SK-N-MC (cell line): ENCODE results near the gene PFN3.

Experiments used
- DNase-seq: peaks from one replicate; pipeline ENCODE4 v3.0.0-alpha.2; 2011; ENCODE audit warnings: low read depth, low spot score
- H3K27ac ChIP-seq: fragments of 200-600 bp; sonication (generic); 2 replicates; pipeline ENCODE4 v1.5.1; 2016; ENCODE audit warnings: mixed run types
- H3K36me3 ChIP-seq: fragments of 200-600 bp; sonication (generic); 2 replicates; pipeline ENCODE4 v1.6.1; 2017; ENCODE audit warnings: antibody characterized with exemption, low read length, mixed read lengths; ENCODE audit not compliant: insufficient read depth
- H3K4me3 ChIP-seq: fragments of 200-600 bp; sonication (generic); 2 replicates; pipeline ENCODE4 v1.5.1; 2016
- H3K9ac ChIP-seq: fragments of 200-600 bp; sonication (generic); 2 replicates; pipeline ENCODE4 v1.8.0; 2017; ENCODE audit warnings: mixed run types, mixed read lengths; ENCODE audit not compliant: insufficient read length
- H3K9me3 ChIP-seq: fragments of 200-600 bp; sonication (generic); 2 replicates; pipeline ENCODE4 v1.6.1; 2017; ENCODE audit warnings: low read depth, mild to moderate bottlenecking, antibody characterized with exemption, low read length, moderate library complexity, mixed read lengths
- EZH2 ChIP-seq: fragments of 200-600 bp; sonication (generic); IDR thresholded peaks from one replicate; pipeline ENCODE4 v1.6.1; 2017; ENCODE audit warnings: antibody characterized with exemption
- FOXP2 ChIP-seq: optimal IDR thresholded peaks from 2 replicates; pipeline ENCODE3; 2011; ENCODE audit warnings: mild to moderate bottlenecking, moderate library complexity; ENCODE audit not compliant: insufficient read depth; ENCODE audit errors: extremely low read length, control extremely low read depth
- POLR2AphosphoS5 ChIP-seq: IDR thresholded peaks from 2 replicates; pipeline ENCODE4 v1.6.1; 2012; ENCODE audit warnings: mild to moderate bottlenecking, low read depth, low read length, borderline replicate concordance

PFN3 gene

DNA sequence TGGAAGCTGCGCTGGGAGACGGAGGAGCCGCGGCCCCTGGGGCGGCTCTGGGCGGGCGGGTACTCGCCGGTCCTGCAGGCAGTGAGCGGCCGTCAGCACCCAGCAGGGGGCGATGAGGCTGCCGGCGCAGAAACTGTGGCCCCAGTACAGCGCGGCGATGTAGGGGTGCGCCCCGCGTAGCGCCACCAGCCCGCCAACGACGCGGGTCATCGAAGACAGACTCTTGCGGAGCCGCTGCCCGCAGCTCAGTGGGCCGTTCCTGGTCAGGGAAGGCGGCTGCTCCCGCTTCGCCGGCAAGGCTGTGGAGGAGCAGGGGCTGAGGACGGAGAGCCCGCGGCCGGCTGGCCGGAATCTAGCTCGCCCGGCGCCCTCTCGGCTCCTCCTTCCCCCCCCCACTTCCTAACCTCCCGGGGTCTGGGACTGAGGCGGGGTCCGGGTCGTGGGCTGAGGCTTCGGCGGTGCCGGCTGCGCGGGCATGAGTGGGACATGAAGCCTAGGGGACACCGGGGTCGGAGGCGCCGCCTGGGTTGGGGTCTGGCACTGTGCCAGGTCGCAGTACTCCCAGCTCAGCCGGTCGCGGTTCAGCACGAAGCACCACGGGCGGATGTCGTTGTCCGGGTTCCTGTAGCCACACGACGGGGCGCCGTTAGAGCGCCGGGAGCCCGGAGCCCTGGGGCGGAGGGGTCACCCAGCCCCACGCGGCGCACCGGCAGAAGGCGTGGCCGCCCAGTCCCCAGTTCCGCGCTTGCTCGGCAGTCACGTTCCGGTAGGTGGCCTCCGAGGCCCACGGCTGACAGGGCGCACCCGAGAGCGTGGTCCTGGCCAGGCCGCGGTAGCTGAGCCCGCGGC lies 3.6 kb upstream of the PFN3 start:
- no peak overlapping the region for H3K9ac ChIP-seq
- H3K4me3 ChIP-seq, result peak overlapping the region; percentile 78
- H3K36me3 ChIP-seq, result no peaks in the 10 kb centered on the region
- no peak for TF ChIP-seq POLR2AphosphoS5
- no peak for TF ChIP-seq FOXP2
- TF ChIP-seq EZH2, result no peak
- H3K27ac ChIP-seq, result no peak overlapping the region
- DNase-seq, result no peak
- no peaks in the 10 kb centered on the region for H3K9me3 ChIP-seq

DNA sequence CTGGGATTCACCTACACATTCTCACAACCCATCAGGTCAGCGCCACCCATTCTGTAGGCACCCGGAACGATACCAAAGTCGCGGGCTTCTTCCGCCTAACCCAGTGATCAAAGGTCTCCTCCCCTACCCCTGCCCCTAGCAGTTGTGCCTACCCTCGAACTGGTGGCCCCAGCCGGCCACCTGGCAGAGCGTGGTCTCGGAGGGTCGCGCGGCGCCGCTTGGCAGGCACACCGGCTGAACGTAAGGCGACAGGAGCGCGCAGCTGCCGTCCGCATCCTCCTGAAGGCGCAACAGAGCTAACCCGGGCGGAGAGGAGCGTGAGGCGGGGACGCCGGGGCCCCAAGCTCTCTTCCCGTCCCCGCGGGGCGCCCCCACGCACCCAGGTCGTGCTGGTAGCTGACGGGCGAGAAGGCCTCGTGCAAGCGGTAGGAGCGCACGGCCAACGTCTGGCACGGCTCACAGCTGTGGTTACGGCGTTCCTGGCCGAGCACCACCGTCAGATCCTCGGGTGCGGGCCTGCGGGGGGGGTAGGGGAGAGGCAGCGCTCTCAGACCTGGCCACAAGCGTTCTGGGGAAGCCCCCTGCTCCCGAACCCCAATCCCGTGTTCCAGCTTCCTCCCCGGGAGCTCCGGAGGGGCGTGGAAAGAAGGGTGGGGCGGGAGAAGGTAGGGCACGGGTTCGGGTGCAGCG lies 2.8 kb upstream of the PFN3 start:
- H3K4me3 ChIP-seq, result peak overlapping the region; percentile 78
- H3K36me3 ChIP-seq, result no peaks in the 10 kb centered on the region
- H3K9ac ChIP-seq, result no peak overlapping the region
- H3K27ac ChIP-seq, result no peak overlapping the region
- DNase-seq, result no peak
- H3K9me3 ChIP-seq, result no peaks in the 10 kb centered on the region
- TF ChIP-seq FOXP2 (no peak), EZH2 (no peak), POLR2AphosphoS5 (no peak)

DNA sequence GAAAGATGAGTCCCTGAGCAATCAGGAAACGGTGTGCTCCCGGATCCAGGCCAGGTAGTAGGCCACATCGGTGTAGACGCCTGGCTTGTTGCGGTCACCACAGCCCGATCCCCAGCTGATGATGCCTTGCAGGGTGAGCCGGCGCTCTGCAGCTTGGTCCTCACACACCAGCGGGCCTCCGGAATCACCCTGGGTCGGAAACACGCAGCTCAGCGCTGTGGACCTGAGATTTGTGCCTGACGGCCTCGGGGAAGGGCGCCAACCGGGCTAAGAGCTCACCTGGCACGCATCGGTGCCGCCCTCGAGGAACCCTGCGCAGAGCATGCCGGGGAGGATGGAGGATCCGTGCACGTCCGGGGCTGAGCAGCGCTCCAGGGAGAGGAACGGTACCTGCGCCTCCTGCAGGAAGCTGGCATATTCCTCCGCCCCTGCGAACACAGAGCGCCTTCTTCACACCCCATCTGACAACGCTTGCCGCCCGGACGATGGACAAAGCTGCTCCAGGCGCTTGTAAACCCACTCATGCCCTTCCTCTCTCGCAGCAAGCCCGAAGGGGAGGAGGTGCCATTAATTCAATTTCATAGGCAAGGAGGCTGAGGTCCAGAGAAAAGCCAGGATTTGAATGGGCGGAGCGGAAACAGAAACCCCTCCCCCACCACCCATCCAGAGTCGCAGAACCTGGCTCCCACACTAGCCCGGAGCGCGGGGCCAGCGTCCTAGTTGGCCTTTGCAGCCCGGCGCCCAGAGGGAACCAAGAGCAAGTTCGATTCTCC lies 2.0 kb upstream of the PFN3 start:
- DNase-seq, result no peak
- no peak overlapping the region for H3K27ac ChIP-seq
- no peak overlapping the region for H3K9ac ChIP-seq
- H3K9me3 ChIP-seq, result no peaks in the 10 kb centered on the region
- H3K36me3 ChIP-seq, result no peaks in the 10 kb centered on the region
- H3K4me3 ChIP-seq, result peak overlapping the region; percentile 78
- TF ChIP-seq EZH2 (no peak), FOXP2 (no peak), POLR2AphosphoS5 (no peak)

DNA sequence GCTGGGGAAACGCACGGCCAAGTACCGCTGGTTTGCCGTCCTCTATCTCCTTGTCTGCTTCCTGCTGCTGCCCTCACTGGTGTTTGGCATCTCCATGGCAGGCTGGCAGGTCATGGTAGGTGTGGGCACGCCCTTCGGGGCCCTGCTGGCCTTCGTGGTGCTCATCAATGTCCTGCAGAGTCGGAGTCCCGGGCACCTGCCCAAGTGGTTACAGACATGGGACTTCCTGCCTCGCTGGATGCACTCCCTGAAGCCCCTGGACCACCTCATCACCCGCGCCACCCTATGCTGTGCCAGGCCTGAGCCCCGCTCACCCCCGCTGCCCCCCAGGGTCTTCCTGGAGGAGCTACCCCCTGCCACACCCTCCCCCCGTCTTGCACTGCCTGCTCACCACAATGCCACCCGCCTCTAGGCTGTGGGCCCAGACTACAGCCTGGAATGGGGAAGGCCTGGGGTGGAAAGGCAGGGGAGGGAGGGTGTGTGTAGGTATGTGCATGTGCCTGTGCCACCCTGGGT lies 2.5 kb downstream of the PFN3 start:
- Histone ChIP-seq H3K36me3 (no peaks in the 10 kb centered on the region), H3K9me3 (no peaks in the 10 kb centered on the region), H3K9ac (no peak overlapping the region), H3K27ac (no peak overlapping the region), H3K4me3 (no peak overlapping the region)
- TF ChIP-seq POLR2AphosphoS5 (no peak), EZH2 (no peak)
- DNase-seq, result no peak

DNA sequence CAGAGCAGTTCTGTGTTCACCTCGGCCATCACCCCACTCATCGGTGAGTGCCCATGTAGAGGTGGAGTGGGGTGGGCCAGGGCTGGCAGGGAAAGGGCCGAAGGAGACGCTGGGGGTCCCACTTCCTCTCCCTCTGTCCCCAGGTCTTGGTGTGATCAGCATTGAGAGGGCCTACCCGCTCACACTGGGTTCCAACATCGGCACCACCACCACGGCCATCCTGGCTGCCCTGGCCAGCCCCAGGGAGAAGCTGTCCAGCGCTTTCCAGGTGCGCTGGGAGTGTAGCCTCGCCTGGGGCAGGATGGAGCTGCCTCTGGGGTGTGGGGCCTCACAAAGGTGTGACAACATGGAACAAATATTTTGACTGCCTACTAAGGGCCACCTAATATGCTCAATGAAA lies 3.7 kb downstream of the PFN3 start:
- no peak overlapping the region for H3K4me3 ChIP-seq
- DNase-seq, result no peak
- no peaks in the 10 kb centered on the region for H3K36me3 ChIP-seq

DNA sequence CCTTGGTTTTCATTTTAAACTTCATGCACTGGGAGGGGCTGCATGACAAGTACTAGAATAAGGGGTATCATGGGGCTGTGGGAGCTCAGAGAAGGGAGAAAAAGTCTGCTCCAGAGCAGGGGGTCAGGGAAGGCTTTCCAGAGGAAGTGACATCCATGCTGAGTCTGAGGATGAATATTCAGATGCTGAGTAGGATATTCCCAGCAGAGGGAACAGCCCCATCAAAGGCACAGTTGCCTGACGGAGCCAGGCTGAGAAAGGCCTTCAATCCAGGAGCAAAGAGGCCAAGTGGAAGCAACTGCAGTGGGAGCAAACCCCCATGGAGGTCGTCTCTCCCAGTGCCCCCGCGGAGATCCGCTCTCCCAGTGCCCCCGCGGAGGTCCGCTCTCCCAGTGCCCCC lies 4.4 kb downstream of the PFN3 start:
- no peaks in the 10 kb centered on the region for H3K36me3 ChIP-seq
- no peak for TF ChIP-seq FOXP2
- no peak for TF ChIP-seq EZH2
- no peak for TF ChIP-seq POLR2AphosphoS5
- no peak for DNase-seq

More for the DNA sequence above, 3.7 kb downstream of the PFN3 start:
- Histone ChIP-seq H3K27ac (no peak overlapping the region), H3K9ac (no peak overlapping the region), H3K9me3 (no peaks in the 10 kb centered on the region)
- TF ChIP-seq POLR2AphosphoS5 (no peak), FOXP2 (no peak), EZH2 (no peak)

DNA sequence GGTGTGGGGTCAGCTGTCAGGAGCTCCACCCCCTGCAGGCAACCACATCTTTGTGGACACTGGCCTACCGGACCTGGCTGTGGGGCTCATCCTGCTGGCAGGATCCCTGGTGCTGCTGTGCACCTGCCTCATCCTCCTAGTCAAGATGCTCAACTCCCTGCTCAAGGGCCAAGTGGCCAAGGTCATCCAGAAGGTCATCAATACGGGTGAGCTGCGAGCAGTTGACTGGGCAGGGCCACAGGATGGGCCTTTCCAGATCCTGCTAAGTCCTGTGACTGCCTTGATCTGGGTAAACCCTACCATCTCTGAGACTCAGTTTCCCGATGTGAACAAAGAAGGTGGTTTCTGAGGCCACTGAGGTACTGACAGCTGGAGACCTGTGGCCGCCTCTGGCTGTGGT lies 6.5 kb downstream of the PFN3 start:
- no peaks in the 10 kb centered on the region for H3K36me3 ChIP-seq
- no peak overlapping the region for H3K27ac ChIP-seq
- H3K4me3 ChIP-seq, result no peak overlapping the region
- no peaks in the 10 kb centered on the region for H3K9me3 ChIP-seq
- H3K9ac ChIP-seq, result no peak overlapping the region
- DNase-seq, result no peak
- TF ChIP-seq FOXP2, result no peak
- TF ChIP-seq POLR2AphosphoS5, result no peak
- TF ChIP-seq EZH2, result no peak

More for the DNA sequence above, 4.4 kb downstream of the PFN3 start:
- no peak overlapping the region for H3K9ac ChIP-seq
- no peak overlapping the region for H3K27ac ChIP-seq
- no peaks in the 10 kb centered on the region for H3K9me3 ChIP-seq
- H3K4me3 ChIP-seq, result no peak overlapping the region

DNA sequence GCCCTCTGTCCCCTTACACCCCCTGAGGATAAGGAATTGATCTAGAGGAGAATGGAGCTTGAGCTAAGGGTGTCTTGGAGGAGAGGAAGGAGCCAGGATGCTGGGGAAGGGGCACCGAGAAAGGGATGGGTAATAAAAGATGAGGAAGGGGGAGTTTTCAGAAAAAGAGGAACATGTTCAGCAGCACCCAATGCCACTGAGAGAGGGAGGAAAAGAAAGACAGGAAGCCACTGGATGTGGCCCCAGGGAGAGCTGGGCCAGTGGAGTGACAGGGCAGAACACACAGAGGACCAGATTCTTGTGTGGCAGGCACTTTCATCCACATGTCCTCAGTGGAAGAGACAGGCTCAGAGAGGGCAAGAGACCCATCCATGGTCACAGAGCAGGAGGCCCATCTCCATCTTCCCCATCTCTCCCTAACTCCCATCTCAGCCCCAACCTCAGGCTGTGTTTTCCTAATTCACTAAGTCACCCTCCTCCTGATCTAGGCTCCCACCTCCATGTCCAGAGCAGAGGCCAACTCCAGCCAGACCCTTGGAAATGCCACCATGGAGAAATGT lies 7.2 kb downstream of the PFN3 start:
- Histone ChIP-seq H3K27ac (no peak overlapping the region), H3K9me3 (no peaks in the 10 kb centered on the region), H3K4me3 (no peak overlapping the region), H3K36me3 (no peaks in the 10 kb centered on the region), H3K9ac (no peak overlapping the region)
- DNase-seq, result no peak
- TF ChIP-seq FOXP2 (no peak), POLR2AphosphoS5 (no peak)
